OCI-LY3 (cell line): ENCODE data around the gene MIPOL1.

ENCODE experiments used
- H2AFZ ChIP-seq: fragments of 200-600, 300-600 bp; shearing (Covaris generic); 2 replicates; pipeline ENCODE4 v1.6.0; 2014; ENCODE audit warnings: antibody characterized with exemption, low read depth, low read length
- H3K27ac ChIP-seq: fragments of 200-600, 300-600 bp; sonication (generic); 2 replicates; pipeline ENCODE4 v1.5.1; 2014; ENCODE audit warnings: mild to moderate bottlenecking, low read length, moderate library complexity, mixed read lengths
- H3K27me3 ChIP-seq: fragments of 200-600, 300-600 bp; sonication (generic); 2 replicates; pipeline ENCODE4 v1.6.1; 2014; ENCODE audit warnings: low read depth, low read length, mixed read lengths
- H3K36me3 ChIP-seq: fragments of 200-600, 300-600 bp; sonication (generic); replicated peaks from 2 replicates; pipeline ENCODE3; 2014; ENCODE audit warnings: low read depth, low read length, mixed read lengths
- H3K4me1 ChIP-seq: fragments of 300-600, 200-600 bp; sonication (generic); 2 replicates; pipeline ENCODE4 v1.6.1; 2014; ENCODE audit warnings: low read length, mixed read lengths
- H3K4me2 ChIP-seq: fragments of 200-600, 300-600 bp; sonication (generic); 2 replicates; pipeline ENCODE4 v1.6.1; 2014; ENCODE audit warnings: low read length, mixed read lengths
- H3K4me3 ChIP-seq: fragments of 300-600, 200-600 bp; sonication (generic); 2 replicates; pipeline ENCODE4 v1.5.1; 2014; ENCODE audit warnings: antibody characterized with exemption, mild to moderate bottlenecking, low read length, moderate library complexity
- H3K79me2 ChIP-seq: fragments of 300-600, 200-600 bp; shearing (Covaris generic); 2 replicates; pipeline ENCODE4 v1.6.1; 2014; ENCODE audit warnings: mild to moderate bottlenecking, low read length, mixed read lengths
- H3K9ac ChIP-seq: fragments of 300-600, 200-600 bp; shearing (Covaris generic); 2 replicates; pipeline ENCODE4 v1.6.0; 2014; ENCODE audit warnings: mild to moderate bottlenecking, low read length, moderate library complexity
- H3K9me3 ChIP-seq: fragments of 200-600, 300-600 bp; shearing (Covaris generic); 2 replicates; pipeline ENCODE4 v1.6.1; 2014; ENCODE audit warnings: low read length, mixed read lengths; ENCODE audit not compliant: insufficient read depth
- H4K20me1 ChIP-seq: fragments of 200-600, 300-600 bp; sonication (generic); 2 replicates; pipeline ENCODE4 v1.6.1; 2016; ENCODE audit warnings: low read length, mixed read lengths; ENCODE audit not compliant: insufficient read depth
- EZH2phosphoT487 ChIP-seq: fragments of 200-600 bp; shearing (Covaris generic); IDR thresholded peaks from 2 replicates; pipeline ENCODE4 v1.6.1; 2018; ENCODE audit warnings: antibody characterized with exemption, mixed run types, low read depth
- TF ChIP-seq, protein P1 (sequence below): fragments of 200-600, 300-600 bp; sonication (generic); IDR thresholded peaks from 2 replicates; pipeline ENCODE4 v1.5.1; 2014; ENCODE audit warnings: antibody characterized with exemption, low read length, low read depth

Gene MIPOL1

DNA sequence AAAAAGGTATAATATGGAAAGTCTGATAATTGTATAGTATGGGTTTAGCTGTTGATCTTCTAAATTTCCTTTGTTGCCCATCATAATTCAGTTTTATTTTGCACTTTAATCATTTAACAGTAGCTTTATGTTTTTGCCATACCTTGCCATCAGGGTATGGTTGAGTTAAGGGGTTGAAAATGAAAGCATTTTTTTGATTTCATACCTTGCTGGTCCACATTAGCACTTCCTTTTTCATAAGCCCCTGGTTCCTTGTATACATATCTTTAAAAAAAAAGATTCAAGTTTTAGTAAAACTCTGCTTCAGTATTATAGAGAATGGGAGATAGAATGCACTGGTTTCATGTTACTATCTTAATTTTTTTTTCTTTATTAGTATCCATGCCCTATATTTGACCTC is 71.1 kb downstream of the MIPOL1 start:
- H3K79me2 ChIP-seq: no peaks in the 10 kb centered on the region
- no peaks in the 10 kb centered on the region for H3K9me3 ChIP-seq
- no peaks in the 10 kb centered on the region for H4K20me1 ChIP-seq
- H3K4me2 ChIP-seq: no peak overlapping the region
- TF ChIP-seq, protein P1, sequence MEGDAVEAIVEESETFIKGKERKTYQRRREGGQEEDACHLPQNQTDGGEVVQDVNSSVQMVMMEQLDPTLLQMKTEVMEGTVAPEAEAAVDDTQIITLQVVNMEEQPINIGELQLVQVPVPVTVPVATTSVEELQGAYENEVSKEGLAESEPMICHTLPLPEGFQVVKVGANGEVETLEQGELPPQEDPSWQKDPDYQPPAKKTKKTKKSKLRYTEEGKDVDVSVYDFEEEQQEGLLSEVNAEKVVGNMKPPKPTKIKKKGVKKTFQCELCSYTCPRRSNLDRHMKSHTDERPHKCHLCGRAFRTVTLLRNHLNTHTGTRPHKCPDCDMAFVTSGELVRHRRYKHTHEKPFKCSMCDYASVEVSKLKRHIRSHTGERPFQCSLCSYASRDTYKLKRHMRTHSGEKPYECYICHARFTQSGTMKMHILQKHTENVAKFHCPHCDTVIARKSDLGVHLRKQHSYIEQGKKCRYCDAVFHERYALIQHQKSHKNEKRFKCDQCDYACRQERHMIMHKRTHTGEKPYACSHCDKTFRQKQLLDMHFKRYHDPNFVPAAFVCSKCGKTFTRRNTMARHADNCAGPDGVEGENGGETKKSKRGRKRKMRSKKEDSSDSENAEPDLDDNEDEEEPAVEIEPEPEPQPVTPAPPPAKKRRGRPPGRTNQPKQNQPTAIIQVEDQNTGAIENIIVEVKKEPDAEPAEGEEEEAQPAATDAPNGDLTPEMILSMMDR: no peak
- TF ChIP-seq EZH2phosphoT487: no peak
- no peak overlapping the region for H2AFZ ChIP-seq
- H3K4me1 ChIP-seq: no peaks in the 10 kb centered on the region
- H3K36me3 ChIP-seq: no peaks in the 10 kb centered on the region
- no peaks in the 10 kb centered on the region for H3K27me3 ChIP-seq
- no peak overlapping the region for H3K4me3 ChIP-seq
- H3K27ac ChIP-seq: no peak overlapping the region
- H3K9ac ChIP-seq: no peak overlapping the region

DNA sequence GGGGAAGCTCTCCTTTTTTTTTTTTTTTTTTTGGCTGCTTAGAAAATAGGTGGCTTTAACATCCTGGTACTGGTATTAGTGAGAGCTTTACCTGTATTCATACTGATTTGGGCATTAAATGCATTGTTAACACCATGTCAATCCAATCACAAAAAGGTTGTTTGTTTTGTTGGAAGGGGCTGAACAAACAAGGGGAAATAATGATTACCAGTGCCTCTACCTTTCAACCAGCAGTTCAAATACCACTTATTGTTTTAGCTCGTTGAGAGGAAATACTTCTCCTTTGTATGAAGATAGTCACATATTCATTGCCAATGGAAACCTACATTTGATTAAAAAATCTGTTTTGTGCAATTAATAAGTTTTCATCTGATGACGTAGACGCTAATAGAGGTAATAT is 72.9 kb downstream of the MIPOL1 start:
- Histone ChIP-seq H3K4me3 (no peak overlapping the region), H3K9me3 (no peaks in the 10 kb centered on the region), H3K27me3 (no peaks in the 10 kb centered on the region), H2AFZ (no peak overlapping the region), H4K20me1 (no peaks in the 10 kb centered on the region), H3K4me1 (no peaks in the 10 kb centered on the region), H3K9ac (no peak overlapping the region), H3K4me2 (no peak overlapping the region), H3K36me3 (no peaks in the 10 kb centered on the region), H3K27ac (no peak overlapping the region), H3K79me2 (no peaks in the 10 kb centered on the region)
- no peak for TF ChIP-seq EZH2phosphoT487
- TF ChIP-seq, protein P1: no peak

DNA sequence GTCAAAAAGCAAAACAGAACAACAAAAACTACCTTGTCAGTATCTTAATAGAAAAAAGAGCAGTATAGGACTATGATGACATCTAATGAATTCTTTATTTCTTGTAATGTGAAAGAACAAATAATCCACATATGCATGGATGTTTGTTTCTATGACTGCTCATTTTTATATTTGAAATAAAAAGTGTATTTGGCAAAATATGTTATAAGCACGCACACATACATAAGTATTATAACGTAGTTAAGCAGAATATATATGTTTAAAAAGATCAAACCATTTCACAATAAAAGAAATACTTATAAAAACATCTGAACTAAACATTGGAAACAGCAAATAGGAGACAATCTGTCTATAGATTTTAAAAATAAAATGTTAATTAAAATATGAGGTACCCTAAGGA is 74.8 kb downstream of the MIPOL1 start:
- no peaks in the 10 kb centered on the region for H3K9me3 ChIP-seq
- no peaks in the 10 kb centered on the region for H3K79me2 ChIP-seq
- no peak overlapping the region for H3K9ac ChIP-seq
- H2AFZ ChIP-seq: no peak overlapping the region
- no peak for TF ChIP-seq EZH2phosphoT487
- TF ChIP-seq, protein P1: no peak
- no peak overlapping the region for H3K4me2 ChIP-seq
- H3K36me3 ChIP-seq: no peaks in the 10 kb centered on the region
- no peaks in the 10 kb centered on the region for H4K20me1 ChIP-seq
- H3K27ac ChIP-seq: no peak overlapping the region
- no peaks in the 10 kb centered on the region for H3K4me1 ChIP-seq
- H3K4me3 ChIP-seq: no peak overlapping the region
- no peaks in the 10 kb centered on the region for H3K27me3 ChIP-seq

DNA sequence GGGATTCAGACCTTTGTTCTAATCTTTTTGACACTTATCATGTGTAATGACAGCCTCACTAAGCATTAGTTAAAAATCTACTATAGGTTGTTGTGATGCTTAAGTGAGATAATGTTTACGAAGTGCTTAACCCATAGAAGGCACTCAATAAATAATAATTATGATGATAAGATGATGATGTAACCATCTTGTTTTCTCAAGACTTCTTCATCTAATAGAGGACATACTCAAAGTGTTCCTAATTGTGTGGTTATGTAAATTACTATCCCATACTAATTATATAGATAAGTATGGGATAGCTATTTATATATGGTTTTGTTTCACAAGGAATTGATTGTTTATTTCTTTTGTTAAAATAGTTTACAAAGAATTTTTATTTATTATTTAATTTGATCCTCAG is 76.9 kb downstream of the MIPOL1 start:
- H3K36me3 ChIP-seq: no peaks in the 10 kb centered on the region
- no peak for TF ChIP-seq EZH2phosphoT487
- TF ChIP-seq, protein P1: no peak
- H3K9ac ChIP-seq: no peak overlapping the region
- H4K20me1 ChIP-seq: no peaks in the 10 kb centered on the region
- no peak overlapping the region for H2AFZ ChIP-seq
- no peaks in the 10 kb centered on the region for H3K79me2 ChIP-seq
- H3K9me3 ChIP-seq: no peaks in the 10 kb centered on the region
- no peak overlapping the region for H3K4me2 ChIP-seq
- H3K27me3 ChIP-seq: no peaks in the 10 kb centered on the region
- no peak overlapping the region for H3K4me3 ChIP-seq
- H3K4me1 ChIP-seq: no peaks in the 10 kb centered on the region
- no peak overlapping the region for H3K27ac ChIP-seq
